ENCODE data around the gene POLR1H.

Gene POLR1H

DNA sequence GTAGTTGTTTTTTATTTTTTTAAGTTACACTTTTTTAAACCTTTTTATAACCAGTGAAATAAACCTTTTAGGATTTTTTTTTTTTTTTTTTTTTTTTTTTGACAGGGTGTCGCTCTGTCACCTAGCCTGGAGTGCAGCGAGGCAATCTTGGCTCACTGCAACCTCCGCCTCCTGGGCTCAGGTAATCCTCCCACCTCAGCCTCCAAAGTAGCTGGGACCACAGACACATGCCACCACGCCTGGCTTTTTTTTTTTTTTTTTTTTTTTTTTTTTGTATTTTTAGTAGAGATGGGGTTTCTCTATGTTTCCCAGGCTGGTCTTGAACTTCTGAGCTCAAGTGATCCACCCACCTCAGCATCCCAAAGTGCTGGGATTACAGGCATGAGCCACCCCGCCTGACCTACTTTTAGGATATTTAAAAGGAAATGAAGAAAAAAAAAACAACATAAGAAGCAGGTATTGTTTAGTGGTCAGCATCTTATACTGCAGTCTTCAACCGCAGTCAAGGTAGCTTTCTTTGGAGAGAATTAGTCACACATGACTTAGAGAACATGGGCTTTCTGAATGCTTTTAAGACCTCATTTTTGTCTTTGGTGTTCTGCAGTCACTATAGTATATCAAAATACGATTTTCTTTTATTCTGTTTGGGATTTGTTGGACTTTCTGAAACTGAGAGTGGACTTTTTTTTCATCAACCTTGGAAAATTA, 1.6 kb downstream of the POLR1H start:
- peak; percentile 28 for DNase-seq

DNA sequence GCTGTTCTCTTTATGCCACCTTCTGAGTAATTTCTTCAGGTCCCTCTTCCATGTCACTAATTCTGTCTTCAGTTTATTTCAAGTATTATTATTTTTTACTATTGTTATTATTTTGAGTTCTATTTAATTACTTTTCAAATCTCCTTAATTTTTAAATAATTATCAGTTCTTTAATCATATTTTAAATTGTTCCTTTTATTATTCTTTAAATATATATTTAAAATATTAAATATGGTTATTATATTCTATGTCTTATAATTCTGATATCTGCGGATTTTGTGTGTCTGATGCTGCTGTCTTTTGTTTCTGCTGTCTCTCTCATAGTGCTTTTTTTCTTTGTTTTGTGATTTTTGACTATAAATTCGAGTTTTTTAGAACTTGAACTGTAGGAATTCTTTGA, 2.2 kb downstream of the POLR1H start:
- no peak for DNase-seq

DNA sequence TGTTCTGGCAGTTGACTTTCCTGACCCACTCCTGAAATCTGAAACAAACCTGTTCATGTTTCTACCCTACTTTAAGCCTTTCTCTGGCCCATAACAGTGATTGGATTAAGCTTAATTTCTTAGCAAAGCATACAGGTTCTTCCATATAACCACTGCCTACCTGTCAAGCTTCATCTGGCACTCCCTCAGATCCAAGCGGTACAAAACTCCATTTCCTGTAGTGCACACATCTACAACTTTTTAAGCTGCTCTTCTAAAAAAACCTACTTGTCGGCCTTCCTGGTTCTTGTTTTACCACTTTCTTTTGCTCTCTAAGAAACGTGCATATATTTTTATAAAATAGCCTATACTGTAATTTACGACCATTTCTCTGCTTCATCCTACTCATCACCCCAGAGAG, 5.0 kb downstream of the POLR1H start:
- DNase-seq, result no peak

DNA sequence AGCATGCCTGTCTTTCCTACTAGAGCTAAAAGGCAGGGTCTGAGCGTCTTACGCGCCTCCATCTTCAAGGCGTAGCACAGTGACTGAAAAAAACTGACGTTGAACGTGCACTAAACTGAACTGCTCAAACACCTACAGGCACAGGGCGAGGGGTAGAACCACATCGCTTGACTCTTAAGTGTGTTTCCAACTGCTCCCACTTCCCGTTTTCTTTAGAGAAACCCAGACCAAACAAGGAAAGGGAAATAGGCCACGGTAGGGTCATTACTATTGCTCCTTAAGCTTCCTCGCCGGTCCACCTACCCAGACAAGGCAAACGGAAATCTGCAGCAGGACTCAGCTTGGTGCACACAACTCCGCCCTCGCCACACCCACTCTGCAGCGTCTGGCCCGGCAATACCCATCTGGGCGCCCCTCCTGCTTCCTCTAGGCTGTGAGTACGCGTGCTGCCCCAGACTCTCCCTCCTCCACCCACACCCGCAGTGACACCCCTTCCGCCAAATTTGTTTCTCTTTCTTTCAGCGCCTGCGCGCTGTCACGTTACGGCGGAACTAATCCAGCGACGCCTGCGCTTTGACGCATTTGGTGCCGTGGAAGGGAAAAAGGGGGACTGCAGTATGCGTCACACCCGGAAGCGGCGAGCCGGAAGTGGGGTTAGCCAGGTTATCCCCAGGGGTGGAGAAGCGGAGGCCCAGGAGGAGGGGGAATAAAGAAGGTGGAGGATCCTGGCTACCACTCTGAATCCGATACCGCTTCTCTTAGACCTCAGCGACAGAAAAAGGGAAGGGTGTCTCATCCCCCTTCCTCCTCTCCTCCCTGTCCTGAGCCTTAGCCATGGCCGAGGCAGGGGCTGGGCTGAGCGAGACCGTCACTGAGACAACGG, 5.8 kb downstream of the POLR1H start, which contains the start of gene PPP1R11:
PPP1R11 (plus strand) TSS at position 622 of the 883 bp plus-strand sequence; CDS start at position 835, 213 bp downstream.
- peak; percentile 100 for DNase-seq

DNA sequence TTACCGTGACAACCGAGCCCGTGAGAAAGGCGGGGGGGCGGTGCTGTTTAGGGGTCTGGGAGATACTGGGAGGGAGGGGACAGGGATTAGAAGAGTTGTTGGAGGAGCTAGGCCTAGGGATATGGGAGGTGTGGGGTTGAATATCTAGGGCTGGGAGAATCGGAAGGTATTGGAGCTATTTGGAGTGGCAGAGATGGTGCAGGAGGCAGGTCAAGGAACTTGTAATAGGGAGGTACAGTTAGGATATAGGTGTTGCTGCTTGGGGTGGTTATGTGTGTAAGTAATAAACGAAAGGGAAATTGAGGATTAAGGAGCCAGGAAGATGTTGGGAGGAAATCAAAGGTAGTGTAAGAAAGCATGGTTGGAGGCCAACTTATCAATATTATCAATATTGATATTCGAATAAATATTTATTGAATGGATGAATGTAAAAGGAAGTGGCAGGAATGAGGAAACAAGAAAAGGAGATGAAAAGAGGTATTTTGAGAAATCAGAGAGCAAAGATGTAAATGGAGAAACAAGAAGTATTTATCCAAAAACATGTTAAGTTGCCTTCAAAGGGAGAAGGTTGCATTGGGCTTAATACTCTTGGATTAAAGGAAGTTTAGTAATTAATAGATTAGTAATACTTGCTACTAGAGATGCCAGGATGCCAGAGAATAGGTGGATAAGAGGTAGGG, 6.5 kb downstream of the POLR1H start:
- no peak for DNase-seq

DNA sequence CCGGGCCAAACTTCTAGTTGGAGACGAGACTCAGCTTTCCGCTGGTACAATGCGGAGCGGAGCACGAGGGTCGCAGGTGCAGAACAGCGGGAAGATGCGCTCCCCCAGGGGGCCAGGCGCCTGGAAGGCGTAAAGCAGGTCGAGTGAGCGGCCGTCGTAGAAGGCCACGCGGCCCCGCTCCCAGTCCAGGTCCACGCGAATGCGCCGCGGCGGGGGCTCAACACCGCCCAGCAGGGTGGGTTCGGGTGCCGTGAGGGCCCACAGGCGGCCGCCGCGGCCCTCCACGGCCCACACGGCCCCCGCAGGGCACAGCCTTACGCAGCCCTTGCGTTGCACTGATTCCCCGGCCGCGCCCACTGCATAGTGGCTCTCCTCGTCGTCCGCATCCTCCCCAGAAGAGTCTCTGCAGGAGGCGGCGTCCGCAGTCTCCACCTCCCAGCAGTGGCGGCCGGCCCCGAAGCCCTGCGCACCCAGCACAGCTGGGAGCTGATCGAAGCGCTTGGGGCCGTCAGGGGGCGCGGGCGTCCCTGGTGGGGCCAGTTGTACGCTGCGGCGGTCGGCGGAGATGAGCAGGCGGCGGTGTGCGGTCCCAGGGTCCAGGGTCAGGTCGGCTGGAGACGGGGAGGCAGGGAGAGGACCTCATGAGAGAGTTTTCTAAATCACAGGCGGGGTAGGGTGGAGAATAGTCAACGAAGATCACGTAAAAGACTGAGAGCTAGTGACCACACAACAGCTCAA, 10.2 kb downstream of the POLR1H start:
- DNase-seq, result no peak

DNA sequence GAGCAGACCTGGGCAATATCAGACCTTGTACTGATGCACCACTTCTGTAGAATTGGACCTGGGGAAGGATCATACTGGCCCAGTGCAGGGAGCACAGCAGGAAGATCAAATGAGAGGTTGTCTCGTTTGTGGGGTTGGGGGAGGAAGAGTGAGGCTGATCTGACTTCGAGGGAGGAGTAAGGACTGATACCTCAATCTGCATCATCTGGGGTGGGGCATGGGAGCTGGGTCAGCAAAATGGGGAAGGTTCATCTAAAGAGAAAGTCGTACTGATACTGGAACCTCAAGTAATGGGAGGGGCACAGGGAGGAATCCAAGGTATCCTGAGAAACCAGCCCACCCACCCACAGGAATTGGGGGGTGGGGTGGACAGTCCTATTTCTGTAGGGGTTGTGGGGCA, 10.8 kb downstream of the POLR1H start:
- no peak for DNase-seq

DNA sequence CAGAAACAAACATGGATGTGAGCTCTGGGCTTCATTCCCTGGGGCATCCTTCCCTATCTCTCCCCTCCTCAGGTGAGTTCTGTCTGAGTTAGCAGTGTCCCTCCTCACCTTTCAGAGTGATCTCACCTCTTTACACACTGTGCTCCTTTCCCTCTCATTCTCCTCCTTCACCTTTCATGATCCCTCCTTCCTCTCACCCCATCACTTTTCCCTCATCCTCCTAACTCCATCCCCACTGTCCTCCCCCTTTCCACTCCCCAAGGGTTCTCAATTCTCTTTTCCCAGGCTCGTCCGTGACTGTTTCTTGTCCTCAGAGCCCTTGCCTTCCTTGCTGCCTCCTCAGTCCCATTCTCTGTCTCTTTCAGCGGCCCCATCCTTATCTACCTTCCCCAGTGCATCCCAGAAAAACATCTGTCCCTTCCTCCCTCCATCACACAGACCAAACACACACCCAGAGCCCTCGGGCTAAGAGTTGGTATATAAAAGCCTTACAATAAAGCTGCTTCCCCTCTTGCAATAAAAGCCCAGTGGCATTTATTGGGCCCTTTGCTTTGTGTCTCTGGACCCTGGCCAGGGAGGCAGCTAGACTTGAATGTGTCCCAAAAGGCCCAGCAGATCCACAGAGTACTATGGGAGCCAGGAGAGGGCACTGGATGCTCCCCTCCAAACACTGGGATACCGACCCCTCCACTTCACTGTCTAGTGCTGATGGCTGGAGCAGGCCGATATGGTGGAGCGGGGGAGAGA, 12.6 kb downstream of the POLR1H start:
- DNase-seq, result no peak

DNA sequence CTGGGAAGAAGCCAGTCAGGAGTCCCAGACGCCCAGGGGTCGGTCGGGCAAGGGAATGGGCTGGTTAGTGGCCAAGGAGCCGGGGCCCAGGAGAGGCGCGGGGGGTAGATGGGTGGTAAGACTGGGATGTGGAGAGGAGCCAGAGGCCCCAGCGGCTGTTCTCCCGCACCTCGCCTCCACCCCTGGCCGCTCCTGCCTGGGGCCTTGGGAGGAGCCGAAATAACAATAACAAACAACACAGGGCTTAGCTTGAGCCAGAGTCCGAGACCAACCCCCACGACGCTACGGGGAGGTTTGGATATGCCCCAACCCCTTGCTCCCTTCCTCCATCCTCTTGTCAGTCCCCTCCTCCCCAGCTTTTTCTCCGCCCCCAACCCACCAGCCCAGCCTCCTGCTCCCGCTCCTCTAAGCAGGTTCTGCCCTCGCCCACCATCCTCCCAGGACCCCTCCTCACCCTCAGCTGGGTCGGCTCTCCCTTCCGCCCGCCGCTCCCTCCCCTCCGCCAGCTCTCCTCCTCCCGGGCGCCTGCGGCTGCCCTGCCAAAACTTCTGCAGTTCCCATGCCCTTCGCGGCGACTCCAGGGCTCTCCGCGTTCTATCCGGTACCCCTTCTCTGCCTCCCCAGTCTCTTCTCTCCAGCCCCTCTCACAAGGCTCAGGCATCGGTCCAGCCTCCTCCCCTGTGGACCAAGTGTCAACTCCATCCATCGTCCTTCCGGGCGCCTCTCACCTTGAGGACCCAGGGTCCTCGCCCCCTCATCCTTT, 13.4 kb downstream of the POLR1H start:
- no peak for DNase-seq

DNA sequence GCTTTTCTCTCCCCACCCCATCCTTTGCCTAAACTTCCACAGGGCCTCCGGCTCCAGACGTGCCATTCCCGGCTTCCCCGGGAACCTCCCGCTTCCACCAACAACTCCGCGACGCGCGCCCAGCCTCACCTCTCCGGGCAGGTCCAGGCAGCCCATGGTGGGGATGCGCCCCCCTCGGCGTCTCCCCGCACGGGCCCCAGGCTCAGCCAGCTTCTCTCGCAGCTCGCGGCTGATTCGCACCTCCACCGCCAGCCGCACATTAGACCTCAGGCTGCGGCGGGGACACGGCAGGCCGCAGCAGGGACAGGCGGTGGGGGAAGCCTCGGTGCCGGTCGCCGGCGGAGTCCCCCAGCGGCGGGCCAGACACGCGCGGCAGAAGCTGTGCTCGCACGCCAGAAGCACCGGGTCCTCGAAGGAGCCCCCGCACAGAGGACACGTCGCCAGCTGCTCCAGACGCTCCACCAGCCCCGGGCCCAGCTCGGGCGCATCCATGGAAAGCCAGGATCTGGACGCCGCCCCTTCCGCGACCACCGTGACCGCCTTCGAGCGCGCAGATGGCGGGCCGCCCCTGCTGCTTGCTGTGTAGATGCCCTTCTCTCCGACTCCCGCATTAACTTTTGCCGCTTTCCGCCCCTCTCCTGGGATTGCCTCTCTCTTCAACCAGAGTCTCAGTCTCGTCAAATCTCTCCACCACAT, 14.2 kb downstream of the POLR1H start, which contains the start of gene RNF39:
RNF39 (minus strand) TSS at position 676 of the 696 bp plus-strand sequence; CDS start at position 492, 184 bp downstream.
- DNase-seq, result no peak

DNA sequence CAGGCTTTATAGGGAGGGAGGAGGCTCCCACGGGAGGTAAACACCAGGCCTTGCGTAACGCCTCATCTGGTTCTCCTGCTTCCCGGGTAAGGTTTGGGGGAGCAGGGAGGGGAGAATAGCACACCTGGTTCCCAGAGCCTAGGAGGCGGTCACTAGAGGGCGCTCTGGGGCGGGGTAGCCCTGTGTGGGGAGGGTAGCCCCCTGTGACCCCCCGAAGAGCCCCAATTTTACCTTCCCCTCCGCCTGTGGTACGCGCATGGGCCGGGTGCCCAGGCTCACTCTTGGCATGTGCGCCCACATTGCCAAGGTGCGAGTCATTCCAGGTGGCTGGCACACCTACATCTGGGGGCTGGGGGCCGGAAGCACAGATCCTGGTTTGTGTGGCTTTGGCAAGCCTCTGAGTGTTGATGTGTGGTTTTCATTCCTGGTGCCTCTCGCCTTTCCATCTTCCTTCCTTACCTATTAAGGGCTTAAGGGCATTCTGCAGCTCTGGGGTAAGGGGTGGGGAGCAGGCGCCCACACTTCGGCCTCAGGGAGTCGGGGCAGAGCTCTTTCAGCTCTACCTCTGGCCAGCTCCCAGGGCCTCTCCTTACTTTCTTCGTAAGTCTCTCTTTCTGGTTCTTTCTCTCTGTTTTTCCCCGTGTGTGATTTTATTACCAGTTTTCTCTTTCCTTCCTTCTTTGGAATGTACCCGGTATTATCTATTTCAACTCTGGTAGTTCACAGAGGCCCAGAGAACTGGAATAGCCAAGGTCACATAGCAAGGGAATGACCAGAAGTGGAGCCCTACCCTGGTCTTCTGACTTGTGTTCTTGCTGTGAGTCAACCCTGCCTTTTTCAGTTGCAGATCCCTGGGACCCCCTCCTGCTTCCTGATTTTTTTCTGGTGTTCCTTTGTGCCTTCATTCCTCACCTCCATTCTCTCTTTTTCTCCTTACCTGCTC, 15.0 kb downstream of the POLR1H start:
- DNase-seq, result no peak

DNA sequence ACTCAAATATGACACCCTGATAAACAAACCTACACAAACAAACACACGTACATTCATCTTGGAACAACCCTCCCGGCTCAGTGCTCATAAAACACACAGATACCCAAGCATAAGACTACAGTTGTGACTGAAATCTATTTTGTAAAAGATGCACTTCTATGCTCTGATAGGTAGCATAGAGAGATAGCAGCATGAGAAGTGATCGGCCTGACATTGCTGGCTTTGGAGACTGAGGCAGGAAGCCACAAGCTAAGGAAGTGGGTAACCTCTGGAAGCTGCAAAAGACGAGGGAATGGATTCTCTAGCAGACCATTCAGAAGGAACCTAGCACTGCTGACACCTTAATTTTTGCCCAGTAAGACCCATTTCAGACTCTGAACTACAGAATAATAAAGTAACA, 16.2 kb downstream of the POLR1H start:
- DNase-seq, result no peak

DNA sequence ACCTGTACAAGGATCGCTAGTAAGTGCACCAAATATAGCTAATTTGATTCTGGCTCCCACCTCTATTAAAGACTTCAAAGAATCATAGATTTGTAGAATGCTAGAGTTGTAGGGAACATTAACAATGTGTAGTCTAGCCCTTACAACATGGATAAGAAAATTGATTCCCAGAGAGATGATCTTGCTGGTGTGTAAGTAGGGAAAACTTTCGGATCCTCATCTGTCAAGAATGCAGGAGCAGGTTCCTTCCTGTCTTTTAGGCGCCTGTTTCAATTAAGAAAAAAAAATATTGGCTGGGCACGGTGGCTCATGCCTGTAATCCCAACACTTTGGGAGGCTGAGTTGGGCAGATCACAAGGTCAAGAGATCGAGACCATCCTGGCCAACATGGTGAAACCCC, 26.8 kb downstream of the POLR1H start:
- no peak for DNase-seq

DNA sequence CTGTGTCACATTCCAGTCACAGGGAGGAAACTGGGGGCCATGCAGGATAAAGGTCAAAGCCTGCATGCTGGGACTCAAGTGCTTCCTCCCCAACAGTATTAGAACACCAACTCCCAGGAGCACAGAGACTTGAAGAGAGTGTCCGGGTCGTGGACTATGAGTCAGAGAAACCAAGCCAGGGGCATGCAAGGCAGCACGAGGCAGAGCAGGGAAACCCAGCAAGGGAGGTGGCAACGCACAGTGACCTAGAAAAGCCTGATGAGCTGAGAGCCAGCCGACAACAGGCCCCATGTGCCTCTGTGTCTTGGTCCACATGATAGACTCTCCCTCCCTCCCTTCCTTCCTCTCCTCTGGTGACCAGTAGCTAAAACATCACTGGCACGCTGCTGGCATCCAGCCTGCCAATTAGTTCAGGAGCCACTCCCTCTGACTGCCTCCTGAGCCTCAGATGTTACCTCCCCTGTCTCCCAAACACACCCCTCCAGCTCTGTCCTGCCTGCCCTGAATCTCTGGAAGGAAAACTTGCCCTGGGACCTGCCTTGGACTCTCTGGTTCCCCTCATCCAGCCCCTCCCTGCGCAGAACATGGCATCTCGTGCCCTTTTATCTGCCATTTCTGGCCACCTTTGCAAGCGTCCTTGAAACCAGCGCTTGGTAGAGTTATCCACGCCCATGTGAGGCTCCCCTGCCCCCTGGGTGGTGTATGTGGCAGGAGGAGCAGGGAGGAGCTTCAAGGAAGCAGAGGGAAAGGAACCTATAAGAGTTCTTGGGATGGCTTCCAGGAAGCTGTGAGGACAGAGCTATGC, 30.7 kb downstream of the POLR1H start:
- no peak for DNase-seq

DNA sequence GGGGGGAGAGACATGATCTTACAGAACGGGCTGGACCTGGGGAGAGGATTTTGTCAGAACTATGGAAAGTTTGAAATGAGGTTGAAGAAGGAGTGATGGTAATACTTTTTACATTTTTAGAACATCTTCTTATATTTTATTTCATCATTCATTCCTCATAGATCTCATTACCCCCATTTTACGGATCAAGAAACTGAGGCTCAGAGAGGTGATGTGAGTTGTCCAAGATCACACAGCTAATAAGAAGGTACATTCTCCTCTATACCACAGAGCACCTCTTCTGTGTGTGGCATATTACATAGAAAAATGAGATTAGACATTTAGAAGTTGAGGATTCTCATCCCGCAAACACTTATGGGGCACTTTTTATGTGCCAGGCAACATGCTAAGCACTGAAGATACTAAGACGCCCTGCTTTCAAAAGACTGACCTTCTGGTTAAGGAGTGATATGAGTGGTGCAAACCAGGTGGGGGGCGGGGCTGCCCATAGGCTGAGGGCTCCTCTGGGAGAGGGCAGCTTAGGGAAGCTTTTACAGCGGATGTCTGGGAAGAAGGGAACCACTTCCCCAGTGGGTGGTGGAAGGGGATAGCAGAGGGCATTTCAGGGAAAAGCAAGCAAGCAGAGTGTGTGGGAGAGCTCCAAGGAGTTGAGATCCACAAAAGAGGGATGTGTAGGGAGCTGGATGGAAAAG, 31.9 kb downstream of the POLR1H start:
- DNase-seq, result no peak

DNA sequence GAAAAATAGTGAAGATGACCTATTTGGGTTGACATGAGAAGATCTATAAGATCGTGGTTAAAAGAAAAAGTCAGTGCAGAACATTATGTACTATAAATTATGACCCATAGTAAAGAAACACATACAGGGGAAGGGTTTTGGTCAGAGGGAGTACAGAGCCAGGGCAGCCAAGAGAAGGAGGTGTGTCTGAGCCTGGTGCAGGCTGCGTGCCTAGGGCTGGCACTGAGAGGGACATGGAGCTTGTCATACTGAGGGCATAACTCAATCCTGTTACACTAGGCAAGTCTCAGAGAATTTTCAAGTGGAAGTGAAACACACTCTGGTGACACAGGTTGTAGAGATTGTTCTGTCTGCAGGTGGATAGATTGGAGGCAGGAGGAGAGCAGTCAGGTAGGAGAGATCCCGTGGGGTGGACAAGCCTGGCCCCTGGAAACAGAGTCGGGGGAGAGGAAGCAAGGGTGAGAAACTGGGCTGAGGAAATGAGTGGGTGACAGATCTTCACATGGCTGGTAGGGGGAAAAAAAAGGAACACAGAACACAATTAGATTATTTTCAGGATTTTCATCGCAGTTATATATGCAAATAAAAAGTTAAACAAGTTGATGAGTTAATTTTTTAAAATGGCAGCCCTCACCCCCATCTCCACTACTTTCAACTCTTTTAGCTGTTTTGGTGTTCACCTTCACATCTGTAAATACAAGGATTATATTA, 33.0 kb downstream of the POLR1H start:
- no peak for DNase-seq

DNA sequence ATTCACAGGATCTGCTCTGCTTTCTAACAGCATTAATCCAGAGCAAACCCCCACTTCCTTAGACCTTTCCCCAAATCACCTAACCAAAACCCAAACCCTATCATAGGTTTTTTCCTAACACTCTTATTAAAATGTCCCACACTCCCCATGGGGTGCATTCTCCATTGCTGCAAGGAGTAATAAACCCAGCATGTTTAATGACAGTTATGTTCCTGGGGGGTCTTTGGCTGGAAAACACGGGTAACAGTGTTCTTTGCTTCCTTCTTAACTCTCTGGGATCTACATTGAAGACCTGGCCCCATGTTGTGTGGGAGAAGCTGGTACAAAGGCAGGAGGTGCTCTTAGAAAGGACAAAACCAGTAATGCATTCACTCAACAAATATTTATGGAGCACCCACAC, 35.8 kb downstream of the POLR1H start:
- no peak for DNase-seq
